ENCODE measurements around the gene SLIT1. TPM values are rescaled to one million over a fixed set of nuclear protein-coding genes. Genes with fewer than 3 reads are reported as not detected.

SLIT1 gene
- total RNA-seq, 4 donors from 2014 or later = 0.10 to 0.13 TPM; not detected in 2

DNA sequence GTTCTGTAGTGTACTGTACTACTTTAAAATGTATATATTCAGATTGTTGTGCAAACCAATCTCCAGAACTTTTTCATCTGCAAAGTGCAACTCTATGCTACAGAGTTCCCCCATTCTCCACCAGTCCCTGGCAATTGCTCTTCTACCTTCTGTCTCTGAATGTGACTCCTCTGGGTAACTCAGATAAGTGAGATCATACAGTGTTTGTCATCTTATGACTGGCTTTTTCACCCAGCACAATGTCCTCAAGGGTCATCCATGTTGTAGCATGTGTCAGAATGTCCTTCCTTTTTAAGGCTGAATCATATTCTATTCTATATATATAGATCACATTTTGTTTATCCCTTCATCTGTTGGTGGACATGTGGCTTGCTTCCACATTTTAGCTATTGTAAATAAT, 10.8 kb downstream of the SLIT1 start:
- Histone ChIP-seq H3K9me3 (no peaks in the 10 kb centered on the region), H3K4me1 (peaks cover 0 to 4% of the 10 kb centered on the region in 2 donors), H3K4me3 (no peak overlapping the region), H3K27ac (no peak overlapping the region), H3K27me3 (peaks cover 11 to 22% (median 14%) of the 10 kb centered on the region in 3 donors), H3K36me3 (no peaks in the 10 kb centered on the region)
- TF ChIP-seq POLR2A (IDR thresholded peaks at IDR 0.05) = no peak
- TF ChIP-seq, protein P1, sequence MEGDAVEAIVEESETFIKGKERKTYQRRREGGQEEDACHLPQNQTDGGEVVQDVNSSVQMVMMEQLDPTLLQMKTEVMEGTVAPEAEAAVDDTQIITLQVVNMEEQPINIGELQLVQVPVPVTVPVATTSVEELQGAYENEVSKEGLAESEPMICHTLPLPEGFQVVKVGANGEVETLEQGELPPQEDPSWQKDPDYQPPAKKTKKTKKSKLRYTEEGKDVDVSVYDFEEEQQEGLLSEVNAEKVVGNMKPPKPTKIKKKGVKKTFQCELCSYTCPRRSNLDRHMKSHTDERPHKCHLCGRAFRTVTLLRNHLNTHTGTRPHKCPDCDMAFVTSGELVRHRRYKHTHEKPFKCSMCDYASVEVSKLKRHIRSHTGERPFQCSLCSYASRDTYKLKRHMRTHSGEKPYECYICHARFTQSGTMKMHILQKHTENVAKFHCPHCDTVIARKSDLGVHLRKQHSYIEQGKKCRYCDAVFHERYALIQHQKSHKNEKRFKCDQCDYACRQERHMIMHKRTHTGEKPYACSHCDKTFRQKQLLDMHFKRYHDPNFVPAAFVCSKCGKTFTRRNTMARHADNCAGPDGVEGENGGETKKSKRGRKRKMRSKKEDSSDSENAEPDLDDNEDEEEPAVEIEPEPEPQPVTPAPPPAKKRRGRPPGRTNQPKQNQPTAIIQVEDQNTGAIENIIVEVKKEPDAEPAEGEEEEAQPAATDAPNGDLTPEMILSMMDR (IDR thresholded peaks at IDR 0.05 in 4 of 5, conservative IDR thresholded peaks at IDR 0.05 in 1 of 5) = no peak
- ATAC-seq (no peak), DNase-seq (no peak)
- in situ Hi-C loops (cut with MboI; ENCODE audit: low sequenced_read_pairs in 4 of 4) (no loop called here), intact Hi-C loops (cut with DNase I; ENCODE audit: low total_unique reads) (no loop called here)

DNA sequence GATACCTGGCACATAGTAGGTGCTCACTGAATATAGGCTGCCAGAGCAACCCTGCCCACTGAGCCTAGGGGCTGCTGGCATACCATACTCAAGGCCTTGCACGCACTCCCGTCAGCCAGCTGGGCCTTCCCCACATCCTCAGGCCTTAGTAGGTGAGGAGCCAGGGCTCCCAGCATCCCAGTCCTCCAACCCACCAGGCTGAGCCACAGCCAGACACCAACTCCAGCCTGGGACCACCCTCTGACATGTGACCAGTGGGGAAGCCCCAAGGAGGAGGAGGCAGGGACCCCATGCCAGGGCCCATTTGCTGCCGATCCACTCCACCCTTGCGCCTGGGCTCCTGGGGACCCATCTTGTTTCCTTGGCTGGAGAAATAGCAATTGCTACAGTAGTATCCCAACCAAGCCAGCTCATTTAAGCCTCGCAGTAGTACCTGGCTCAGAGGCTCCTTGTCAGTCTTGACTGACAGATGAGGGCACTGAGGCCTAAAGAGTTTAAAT, 11.4 kb downstream of the SLIT1 start:
- DNase-seq (no peak), ATAC-seq (no peak)
- no peak for TF ChIP-seq POLR2A (IDR thresholded peaks at IDR 0.05)
- TF ChIP-seq, protein P1 (IDR thresholded peaks at IDR 0.05 in 4 of 5, conservative IDR thresholded peaks at IDR 0.05 in 1 of 5) = no peak
- Histone ChIP-seq H3K27me3 (peaks cover 5 to 19% (median 8%) of the 10 kb centered on the region in 3 donors), H3K4me1 (peaks cover 0 to 4% of the 10 kb centered on the region in 2 donors), H3K4me3 (no peak overlapping the region), H3K9me3 (no peaks in the 10 kb centered on the region), H3K27ac (no peak overlapping the region), H3K36me3 (no peaks in the 10 kb centered on the region)
- in situ Hi-C loops (cut with MboI; ENCODE audit: low sequenced_read_pairs in 4 of 4) = no loop called here
- intact Hi-C loops (cut with DNase I; ENCODE audit: low total_unique reads) = no loop called here

DNA sequence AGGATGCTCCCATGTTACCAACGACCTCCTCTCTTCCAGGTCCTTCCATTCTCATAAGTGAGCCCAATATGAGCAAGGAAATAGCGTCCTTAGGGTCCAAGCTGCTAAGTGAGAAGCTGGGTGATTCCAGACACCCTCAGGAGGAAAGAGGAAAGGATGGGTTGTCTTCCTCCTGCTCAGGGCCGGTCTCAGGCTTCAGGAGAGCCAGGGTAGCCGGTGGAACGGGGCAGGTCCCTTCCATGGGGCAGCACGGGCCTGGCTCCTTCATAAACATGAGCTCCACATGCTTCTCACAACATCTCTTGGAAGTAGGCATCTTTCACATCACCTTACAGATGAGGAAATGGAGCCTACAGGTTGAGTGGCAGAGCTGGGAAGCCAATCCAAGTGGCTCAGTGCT, 12.7 kb downstream of the SLIT1 start:
- no peak for TF ChIP-seq POLR2A (IDR thresholded peaks at IDR 0.05)
- no peaks in the 10 kb centered on the region for H3K9me3 ChIP-seq
- H3K4me3 ChIP-seq = no peak overlapping the region
- H3K36me3 ChIP-seq = no peaks in the 10 kb centered on the region
- in situ Hi-C loops (cut with MboI; ENCODE audit: low sequenced_read_pairs in 4 of 4) (no loop called here), intact Hi-C loops (cut with DNase I; ENCODE audit: low total_unique reads) (no loop called here)
- no peak overlapping the region for H3K27ac ChIP-seq
- peaks cover 0 to 10% (median 0%) of the 10 kb centered on the region in 3 donors for H3K27me3 ChIP-seq
- H3K4me1 ChIP-seq = peaks cover 0 to 4% of the 10 kb centered on the region in 2 donors
- DNase-seq (no peak), ATAC-seq (no peak)

DNA sequence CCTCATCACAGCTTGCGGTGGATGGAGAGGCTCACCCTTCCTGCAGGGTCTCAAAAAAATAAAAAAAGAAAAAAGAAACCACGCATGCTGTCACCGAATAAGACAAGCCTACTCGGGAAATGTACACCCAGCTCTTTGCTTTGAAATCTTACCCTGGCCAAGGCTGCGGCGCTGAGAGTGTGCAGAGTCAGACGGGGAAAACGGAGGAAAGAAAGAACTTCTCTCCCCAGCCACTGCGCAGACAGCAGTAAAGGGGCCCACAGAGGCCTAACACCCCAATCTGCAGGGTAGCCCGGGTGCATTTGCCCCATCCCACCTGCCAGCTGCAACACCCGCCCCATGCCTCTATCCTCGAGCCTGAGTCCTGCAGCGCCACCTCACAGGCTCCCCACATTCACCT, 14.8 kb downstream of the SLIT1 start:
- Histone ChIP-seq H3K36me3 (no peaks in the 10 kb centered on the region), H3K4me1 (peaks cover 0 to 4% of the 10 kb centered on the region in 2 donors), H3K27ac (no peak overlapping the region), H3K4me3 (no peak overlapping the region), H3K9me3 (no peaks in the 10 kb centered on the region), H3K27me3 (no peaks in the 10 kb centered on the region)
- DNase-seq (no peak), ATAC-seq (no peak)
- in situ Hi-C loops (cut with MboI; ENCODE audit: low sequenced_read_pairs in 4 of 4) = no loop called here
- no peak for TF ChIP-seq POLR2A (IDR thresholded peaks at IDR 0.05)
- TF ChIP-seq, protein P1 (IDR thresholded peaks at IDR 0.05 in 4 of 5, conservative IDR thresholded peaks at IDR 0.05 in 1 of 5) = no peak
- intact Hi-C loops (cut with DNase I; ENCODE audit: low total_unique reads) = no loop called here

DNA sequence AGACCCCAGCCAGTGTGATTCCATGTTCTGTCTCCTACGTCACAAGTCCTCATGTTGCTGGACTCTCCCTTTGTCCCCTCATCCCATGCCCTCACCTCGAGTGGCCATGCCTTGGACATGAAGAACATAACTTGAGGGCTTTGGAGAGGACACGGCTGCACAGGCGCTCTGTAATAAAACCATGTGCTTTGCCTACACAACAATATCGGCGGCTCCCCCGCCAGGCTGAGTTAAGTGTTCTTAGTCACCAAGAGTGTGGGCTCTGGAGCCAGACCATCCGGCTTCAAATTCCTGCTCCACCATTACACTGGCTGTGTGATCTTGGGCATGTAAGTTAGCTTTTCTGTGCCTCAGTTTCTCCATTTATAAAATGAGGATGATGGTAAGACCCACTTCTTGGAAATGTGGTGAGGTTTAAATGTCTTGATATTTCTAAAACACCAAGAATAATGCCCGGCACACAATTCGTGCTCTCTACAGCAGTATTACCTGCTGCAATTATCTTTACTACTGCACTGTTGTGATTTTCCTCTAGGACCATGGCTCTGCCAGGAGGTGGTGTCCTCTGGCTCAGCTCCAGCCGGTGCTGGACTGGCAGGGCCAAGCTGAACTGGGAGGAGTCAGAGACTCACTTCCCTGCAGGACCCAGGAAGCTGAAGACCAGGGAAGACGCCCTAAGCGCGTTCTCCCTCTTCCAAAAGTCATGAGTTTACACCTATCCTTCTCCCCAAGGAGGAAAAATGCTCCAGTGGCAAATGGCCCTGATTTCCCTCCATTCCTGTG, 15.7 kb downstream of the SLIT1 start:
- H3K27me3 ChIP-seq = no peaks in the 10 kb centered on the region
- ATAC-seq (no peak), DNase-seq (peak in 1 of 2 donors; percentile 21)
- no peaks in the 10 kb centered on the region for H3K9me3 ChIP-seq
- no peak for TF ChIP-seq POLR2A (IDR thresholded peaks at IDR 0.05)
- TF ChIP-seq, protein P1 (IDR thresholded peaks at IDR 0.05 in 4 of 5, conservative IDR thresholded peaks at IDR 0.05 in 1 of 5) = no peak
- peaks cover 0 to 4% of the 10 kb centered on the region in 2 donors for H3K4me1 ChIP-seq
- H3K36me3 ChIP-seq = no peaks in the 10 kb centered on the region
- H3K4me3 ChIP-seq = no peak overlapping the region
- intact Hi-C loops (cut with DNase I; ENCODE audit: low total_unique reads) = no loop called here
- no peak overlapping the region for H3K27ac ChIP-seq
- in situ Hi-C loops (cut with MboI; ENCODE audit: low sequenced_read_pairs in 4 of 4) = no loop called here
